Endothelial cell of umbilical vein (primary cell): ENCODE data around the gene RFPL1.

Experiments used
- CTCF ChIP-seq, 2 donors: IDR thresholded peaks; 1 replicate in 1 of 2; 2 replicates in 1 of 2; pipeline ENCODE4 v1.5.1; 2011; ENCODE audit warnings: low read length in 2 of 2, mild to moderate bottlenecking in 2 of 2, moderate library complexity in 2 of 2, control low read depth in 1 of 2, inconsistent platforms in 1 of 2, low read depth in 1 of 2; ENCODE audit not compliant: insufficient read depth in 1 of 2; ENCODE audit errors: extremely low read depth in 1 of 2
- MAX ChIP-seq: IDR thresholded peaks from 2 replicates; pipeline ENCODE4 v1.6.1; 2011; ENCODE audit not compliant: insufficient read depth, insufficient read length

GRCh38 chr22:29443452-29443851, 5.1 kb downstream of the RFPL1 start:
- TF ChIP-seq CTCF (IDR thresholded peaks at IDR 0.05; ENCODE audit: extremely low read depth in 1 of 2, insufficient read depth in 1 of 2, low read depth in 1 of 2, low read length in 2 of 2) (no peak), MAX (no peak)
